Measurements from ENCODE around the gene ANGPTL8. TPM values are rescaled to one million over a fixed set of nuclear protein-coding genes. Genes with fewer than 3 reads are reported as not detected.

The ANGPTL8 gene
- total and polyA plus RNA-seq, 2 of the 13 experiments (the other 11 are each of a cell fraction or from before 2014, with no cell fraction given) = 27.3 to 243 TPM

DNA sequence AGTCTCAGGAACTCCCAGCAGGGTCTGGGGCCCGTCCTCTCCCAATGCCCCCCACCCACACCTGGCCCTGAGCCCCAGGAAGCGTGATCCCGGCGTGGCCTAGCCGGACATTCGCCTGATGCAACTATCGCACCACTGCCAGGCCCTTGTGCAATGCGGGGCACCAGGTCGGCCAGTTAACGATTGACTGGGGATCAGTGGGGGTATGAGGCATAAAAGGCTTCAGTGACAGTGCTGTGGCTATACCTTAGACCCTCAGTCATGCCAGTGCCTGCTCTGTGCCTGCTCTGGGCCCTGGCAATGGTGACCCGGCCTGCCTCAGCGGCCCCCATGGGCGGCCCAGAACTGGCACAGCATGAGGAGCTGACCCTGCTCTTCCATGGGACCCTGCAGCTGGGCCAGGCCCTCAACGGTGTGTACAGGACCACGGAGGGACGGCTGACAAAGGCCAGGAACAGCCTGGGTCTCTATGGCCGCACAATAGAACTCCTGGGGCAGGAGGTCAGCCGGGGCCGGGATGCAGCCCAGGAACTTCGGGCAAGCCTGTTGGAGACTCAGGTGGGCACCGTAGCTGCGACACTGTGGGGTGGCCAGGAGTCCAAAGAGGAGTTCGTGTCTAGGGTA is at the start of gene ANGPTL8 (continued):
- TF ChIP-seq SRSF1 (optimal IDR thresholded peaks at IDR 0.05; ENCODE audit: low read depth, low read length) (peak; percentile 69), HOXA3 (CRISPR knock-in tag; IDR thresholded peaks at IDR 0.05) (peak; percentile 94), TARDBP (CRISPR knock-in tag; IDR thresholded peaks at IDR 0.05) (peak; percentile 89), HBP1 (CRISPR knock-in tag; IDR thresholded peaks at IDR 0.05; ENCODE audit: low read depth) (peak; percentile 81; the same call in 1 of the 2 replicates), ZNF33A (CRISPR knock-in tag; IDR thresholded peaks at IDR 0.05; ENCODE audit: borderline replicate concordance) (no peak), KAT7 (CRISPR knock-in tag; IDR thresholded peaks at IDR 0.05; ENCODE audit: borderline replicate concordance) (peak; percentile 20; the same call in 1 of the 2 replicates), SALL2 (CRISPR knock-in tag; IDR thresholded peaks at IDR 0.05) (no peak; the same call in 1 of the 2 replicates), BORCS8-MEF2B (CRISPR knock-in tag; IDR thresholded peaks at IDR 0.05) (peak; percentile 44; the same call in 1 of the 2 replicates), SP140L (CRISPR knock-in tag; IDR thresholded peaks at IDR 0.05; ENCODE audit: borderline replicate concordance) (no peak), ZSCAN25 (CRISPR knock-in tag; IDR thresholded peaks at IDR 0.05) (peak; percentile 81), ZNF34 (CRISPR knock-in tag; IDR thresholded peaks at IDR 0.05; ENCODE audit: borderline replicate concordance) (peak; percentile 87; the same call in 1 of the 2 replicates), CEBPG (CRISPR knock-in tag; IDR thresholded peaks at IDR 0.05) (peak; percentile 100), ZNF614 (CRISPR knock-in tag; IDR thresholded peaks at IDR 0.05; ENCODE audit: borderline replicate concordance) (peak; percentile 96), KLF15 (CRISPR knock-in tag; IDR thresholded peaks at IDR 0.05; ENCODE audit: borderline replicate concordance) (0 out of 2 replicates have a peak, but pooled peaks have one; percentile 47), FLYWCH1 (CRISPR knock-in tag; IDR thresholded peaks at IDR 0.05) (0 out of 2 replicates have a peak, but pooled peaks have one; percentile 45), ZNF12 (CRISPR knock-in tag; IDR thresholded peaks at IDR 0.05) (peak; percentile 91), MYC (CRISPR knock-in tag; IDR thresholded peaks at IDR 0.05; ENCODE audit: borderline replicate concordance) (peak; percentile 97)
- TF ChIP-seq, protein P1, sequence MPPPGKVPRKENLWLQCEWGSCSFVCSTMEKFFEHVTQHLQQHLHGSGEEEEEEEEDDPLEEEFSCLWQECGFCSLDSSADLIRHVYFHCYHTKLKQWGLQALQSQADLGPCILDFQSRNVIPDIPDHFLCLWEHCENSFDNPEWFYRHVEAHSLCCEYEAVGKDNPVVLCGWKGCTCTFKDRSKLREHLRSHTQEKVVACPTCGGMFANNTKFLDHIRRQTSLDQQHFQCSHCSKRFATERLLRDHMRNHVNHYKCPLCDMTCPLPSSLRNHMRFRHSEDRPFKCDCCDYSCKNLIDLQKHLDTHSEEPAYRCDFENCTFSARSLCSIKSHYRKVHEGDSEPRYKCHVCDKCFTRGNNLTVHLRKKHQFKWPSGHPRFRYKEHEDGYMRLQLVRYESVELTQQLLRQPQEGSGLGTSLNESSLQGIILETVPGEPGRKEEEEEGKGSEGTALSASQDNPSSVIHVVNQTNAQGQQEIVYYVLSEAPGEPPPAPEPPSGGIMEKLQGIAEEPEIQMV (CRISPR knock-in tag; IDR thresholded peaks at IDR 0.05; ENCODE audit: low read depth) = peak; percentile 86; the same call in 1 of the 2 replicates
- TF ChIP-seq, protein P2, sequence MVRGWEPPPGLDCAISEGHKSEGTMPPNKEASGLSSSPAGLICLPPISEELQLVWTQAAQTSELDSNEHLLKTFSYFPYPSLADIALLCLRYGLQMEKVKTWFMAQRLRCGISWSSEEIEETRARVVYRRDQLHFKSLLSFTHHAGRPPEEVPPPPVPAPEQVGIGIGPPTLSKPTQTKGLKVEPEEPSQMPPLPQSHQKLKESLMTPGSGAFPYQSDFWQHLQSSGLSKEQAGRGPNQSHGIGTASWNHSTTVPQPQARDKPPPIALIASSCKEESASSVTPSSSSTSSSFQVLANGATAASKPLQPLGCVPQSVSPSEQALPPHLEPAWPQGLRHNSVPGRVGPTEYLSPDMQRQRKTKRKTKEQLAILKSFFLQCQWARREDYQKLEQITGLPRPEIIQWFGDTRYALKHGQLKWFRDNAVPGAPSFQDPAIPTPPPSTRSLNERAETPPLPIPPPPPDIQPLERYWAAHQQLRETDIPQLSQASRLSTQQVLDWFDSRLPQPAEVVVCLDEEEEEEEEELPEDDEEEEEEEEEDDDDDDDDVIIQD (CRISPR knock-in tag; IDR thresholded peaks at IDR 0.05; ENCODE audit: low read depth) = no peak; the same call in 1 of the 2 replicates
- TF ChIP-seq, protein P3, sequence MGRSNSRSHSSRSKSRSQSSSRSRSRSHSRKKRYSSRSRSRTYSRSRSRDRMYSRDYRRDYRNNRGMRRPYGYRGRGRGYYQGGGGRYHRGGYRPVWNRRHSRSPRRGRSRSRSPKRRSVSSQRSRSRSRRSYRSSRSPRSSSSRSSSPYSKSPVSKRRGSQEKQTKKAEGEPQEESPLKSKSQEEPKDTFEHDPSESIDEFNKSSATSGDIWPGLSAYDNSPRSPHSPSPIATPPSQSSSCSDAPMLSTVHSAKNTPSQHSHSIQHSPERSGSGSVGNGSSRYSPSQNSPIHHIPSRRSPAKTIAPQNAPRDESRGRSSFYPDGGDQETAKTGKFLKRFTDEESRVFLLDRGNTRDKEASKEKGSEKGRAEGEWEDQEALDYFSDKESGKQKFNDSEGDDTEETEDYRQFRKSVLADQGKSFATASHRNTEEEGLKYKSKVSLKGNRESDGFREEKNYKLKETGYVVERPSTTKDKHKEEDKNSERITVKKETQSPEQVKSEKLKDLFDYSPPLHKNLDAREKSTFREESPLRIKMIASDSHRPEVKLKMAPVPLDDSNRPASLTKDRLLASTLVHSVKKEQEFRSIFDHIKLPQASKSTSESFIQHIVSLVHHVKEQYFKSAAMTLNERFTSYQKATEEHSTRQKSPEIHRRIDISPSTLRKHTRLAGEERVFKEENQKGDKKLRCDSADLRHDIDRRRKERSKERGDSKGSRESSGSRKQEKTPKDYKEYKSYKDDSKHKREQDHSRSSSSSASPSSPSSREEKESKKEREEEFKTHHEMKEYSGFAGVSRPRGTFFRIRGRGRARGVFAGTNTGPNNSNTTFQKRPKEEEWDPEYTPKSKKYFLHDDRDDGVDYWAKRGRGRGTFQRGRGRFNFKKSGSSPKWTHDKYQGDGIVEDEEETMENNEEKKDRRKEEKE (IDR thresholded peaks at IDR 0.05) = no peak

All from HepG2 (cell line).